ENCODE measurements around the gene UBAP1L. TPM values are rescaled to one million over a fixed set of nuclear protein-coding genes. Genes with fewer than 3 reads are reported as not detected.
A peak's percentile ranks its signal among the peaks of the same experiment; 100 is the strongest.

UBAP1L gene
- total and polyA plus RNA-seq, 3 donors from 2014 or later = 3.7 to 12.1 (median 11.3) TPM

DNA sequence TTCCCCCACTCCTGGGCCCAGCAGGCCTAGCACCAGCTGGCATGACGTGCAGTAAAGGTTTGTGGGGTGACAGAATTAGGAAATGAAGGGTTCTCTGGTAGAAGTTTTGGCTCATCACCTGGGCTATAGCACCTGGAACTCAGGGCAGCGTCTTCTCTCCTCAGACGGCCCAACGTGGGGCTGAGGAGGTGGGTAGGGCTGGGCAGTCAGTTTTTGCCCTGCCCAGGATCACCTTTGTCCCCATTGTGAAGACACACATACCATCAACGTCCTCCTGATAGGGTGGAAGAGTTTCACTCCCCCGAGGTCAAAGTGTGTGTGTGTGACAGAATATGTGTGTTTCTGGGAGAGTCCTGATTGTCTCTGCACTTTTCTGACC lies 26.4 kb downstream of the UBAP1L start:
- WGBS, 2 donors = 67 to 82% methylated on average over 6 of the region's 6 CpGs
- Histone ChIP-seq H3K4me3 (no peak overlapping the region), H3K27me3 (no peaks in the 10 kb centered on the region), H3K4me1 (peaks cover 42% of the 10 kb centered on the region), H3K36me3 (ENCODE audit: low read depth, missing control alignments) (no peaks in the 10 kb centered on the region), H3K9me3 (no peaks in the 10 kb centered on the region), H3K27ac (peak overlapping the region; percentile 73 to 78)
- no peak for DNase-seq
- intact Hi-C loops (cut with DNase I; ENCODE audit: low total_unique reads) = loop anchor here (10.0 kb wide), 1 partner anchor 54 kb away; no protein-coding TSS in a partner anchor
- TF ChIP-seq POLR2A (IDR thresholded peaks at IDR 0.05) (no peak), CTCF (IDR thresholded peaks at IDR 0.05) (no peak)

DNA sequence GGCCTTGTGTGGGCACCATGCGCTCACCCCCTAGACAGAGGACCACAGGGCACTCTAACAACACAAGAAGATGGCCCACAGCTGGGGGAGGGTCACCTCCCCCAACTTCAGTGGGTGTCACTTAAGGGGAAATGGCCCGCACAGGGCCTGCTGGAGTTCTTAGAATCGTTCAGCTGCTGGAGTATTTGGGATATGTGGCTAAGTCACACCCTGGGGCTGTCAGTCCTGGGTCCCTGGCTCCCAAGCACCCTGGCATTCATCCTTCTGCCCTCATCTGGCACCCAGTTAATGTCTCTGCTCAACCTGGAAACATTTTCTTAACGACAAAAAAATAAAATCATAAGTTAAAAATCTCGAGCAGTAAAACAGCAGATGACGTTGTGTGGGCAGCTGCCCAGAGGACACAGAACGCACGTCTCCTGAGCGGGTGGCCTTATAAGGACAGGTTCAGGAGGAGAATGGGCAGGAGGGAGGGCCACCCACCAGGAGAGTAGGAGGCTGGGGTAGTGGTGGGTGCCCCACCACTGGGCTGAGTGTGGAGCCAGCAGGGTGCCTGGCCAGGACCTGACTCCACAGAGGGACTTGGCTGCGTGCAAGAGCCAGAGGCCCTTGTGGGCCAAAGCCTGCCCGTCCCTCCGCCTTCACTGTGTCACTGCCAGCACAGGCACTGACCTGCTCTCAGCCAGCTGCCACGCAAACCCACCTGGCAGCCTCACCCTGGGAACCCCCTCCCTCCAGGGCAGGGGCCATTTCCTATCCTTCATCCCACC lies 26.9 kb downstream of the UBAP1L start:
- DNase-seq = peak; percentile 76
- Histone ChIP-seq H3K36me3 (ENCODE audit: low read depth, missing control alignments) (no peaks in the 10 kb centered on the region), H3K27me3 (no peaks in the 10 kb centered on the region), H3K27ac (peak overlapping the region; percentile 73 to 78), H3K9me3 (no peaks in the 10 kb centered on the region), H3K4me3 (no peak overlapping the region), H3K4me1 (peaks cover 48% of the 10 kb centered on the region)
- no peak for TF ChIP-seq POLR2A (IDR thresholded peaks at IDR 0.05)
- TF ChIP-seq CTCF (IDR thresholded peaks at IDR 0.05) = no peak
- WGBS, 2 donors = 67 to 75% methylated on average over 8 to 13 of the region's 13 CpGs
- intact Hi-C loops (cut with DNase I; ENCODE audit: low total_unique reads) = loop anchor here (10.0 kb wide), 1 partner anchor 53 kb away; no protein-coding TSS in a partner anchor

- Histone ChIP-seq H3K4me3 (no peak overlapping the region), H3K36me3 (ENCODE audit: low read depth, missing control alignments) (no peaks in the 10 kb centered on the region), H3K4me1 (peaks cover 54% of the 10 kb centered on the region), H3K27me3 (no peaks in the 10 kb centered on the region), H3K27ac (peak overlapping the region; percentile 73 to 78), H3K9me3 (no peaks in the 10 kb centered on the region)
- 76 to 93% methylated on average over 3 of the region's 3 CpGs for WGBS, 2 donors
- TF ChIP-seq POLR2A (IDR thresholded peaks at IDR 0.05) = no peak
- no peak for TF ChIP-seq CTCF (IDR thresholded peaks at IDR 0.05)
- intact Hi-C loops (cut with DNase I; ENCODE audit: low total_unique reads) = loop anchor here (10.0 kb wide), 1 partner anchor 53 kb away; no protein-coding TSS in a partner anchor
- no peak for DNase-seq
Measured at GRCh38 chr15:65087411-65087810, 27.6 kb downstream of the UBAP1L start.

DNA sequence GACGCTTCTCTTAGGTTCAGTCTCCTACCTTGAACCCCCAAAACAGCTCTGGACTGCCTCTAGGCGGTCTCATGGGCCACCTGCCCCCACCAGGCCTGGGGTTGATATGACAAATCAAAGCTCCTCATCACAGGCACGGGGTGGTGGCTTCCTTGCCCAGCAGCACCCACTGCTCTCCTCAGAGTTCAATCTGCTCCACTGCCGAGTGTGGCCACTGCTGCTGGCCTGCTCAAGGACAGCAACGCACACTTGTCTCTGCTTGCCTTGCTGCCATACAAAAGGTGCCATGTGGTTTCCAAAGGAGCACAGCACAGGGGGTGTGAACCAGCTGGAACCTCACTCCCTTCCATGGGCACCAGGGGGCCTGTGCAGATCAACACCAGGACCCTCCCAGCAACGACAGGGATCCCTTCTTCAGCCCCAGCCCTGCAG lies 28.3 kb downstream of the UBAP1L start:
- intact Hi-C loops (cut with DNase I; ENCODE audit: low total_unique reads) = loop anchor here (10.0 kb wide), 1 partner anchor 52 kb away; no protein-coding TSS in a partner anchor
- DNase-seq = no peak
- Histone ChIP-seq H3K4me1 (peaks cover 51% of the 10 kb centered on the region), H3K36me3 (ENCODE audit: low read depth, missing control alignments) (no peaks in the 10 kb centered on the region), H3K27ac (peak overlapping the region; percentile 73 to 78), H3K4me3 (no peak overlapping the region), H3K9me3 (no peaks in the 10 kb centered on the region), H3K27me3 (no peaks in the 10 kb centered on the region)
- WGBS, 2 donors = 51 to 58% methylated on average over 3 to 6 of the region's 6 CpGs
- no peak for TF ChIP-seq CTCF (IDR thresholded peaks at IDR 0.05)
- TF ChIP-seq POLR2A (IDR thresholded peaks at IDR 0.05) = no peak

All from testis (tissue), 3 donors.